Gastroesophageal sphincter (tissue), 3 donors: ENCODE measurements around the gene LRTM1.

ENCODE experiments used
- POLR2AphosphoS5 ChIP-seq: sonication (generic); formaldehyde crosslinking; IDR thresholded peaks from one replicate; pipeline ENCODE4 v1.6.1; 2017; ENCODE audit warnings: antibody characterized with exemption
- TF ChIP-seq, protein P1 (sequence below), 4 experiments: fragments of 200-600 bp in 2 of 4; fragments of 450-650 bp in 2 of 4; sonication (generic) in 1 of 4; IDR thresholded peaks; one replicate each; pipeline ENCODE4 v1.5.1; 2017 to 2019; ENCODE audit warnings: antibody characterized with exemption in 4 of 4, mild to moderate bottlenecking in 2 of 4, moderate library complexity in 2 of 4

- TF ChIP-seq, protein P1, sequence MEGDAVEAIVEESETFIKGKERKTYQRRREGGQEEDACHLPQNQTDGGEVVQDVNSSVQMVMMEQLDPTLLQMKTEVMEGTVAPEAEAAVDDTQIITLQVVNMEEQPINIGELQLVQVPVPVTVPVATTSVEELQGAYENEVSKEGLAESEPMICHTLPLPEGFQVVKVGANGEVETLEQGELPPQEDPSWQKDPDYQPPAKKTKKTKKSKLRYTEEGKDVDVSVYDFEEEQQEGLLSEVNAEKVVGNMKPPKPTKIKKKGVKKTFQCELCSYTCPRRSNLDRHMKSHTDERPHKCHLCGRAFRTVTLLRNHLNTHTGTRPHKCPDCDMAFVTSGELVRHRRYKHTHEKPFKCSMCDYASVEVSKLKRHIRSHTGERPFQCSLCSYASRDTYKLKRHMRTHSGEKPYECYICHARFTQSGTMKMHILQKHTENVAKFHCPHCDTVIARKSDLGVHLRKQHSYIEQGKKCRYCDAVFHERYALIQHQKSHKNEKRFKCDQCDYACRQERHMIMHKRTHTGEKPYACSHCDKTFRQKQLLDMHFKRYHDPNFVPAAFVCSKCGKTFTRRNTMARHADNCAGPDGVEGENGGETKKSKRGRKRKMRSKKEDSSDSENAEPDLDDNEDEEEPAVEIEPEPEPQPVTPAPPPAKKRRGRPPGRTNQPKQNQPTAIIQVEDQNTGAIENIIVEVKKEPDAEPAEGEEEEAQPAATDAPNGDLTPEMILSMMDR (IDR thresholded peaks at IDR 0.05), result no peak
- TF ChIP-seq POLR2AphosphoS5, result no peak
Measured at GRCh38 chr3:54906763-54907162, 21.1 kb downstream of the LRTM1 start.
